ENCODE results near the gene USHBP1.

DNA sequence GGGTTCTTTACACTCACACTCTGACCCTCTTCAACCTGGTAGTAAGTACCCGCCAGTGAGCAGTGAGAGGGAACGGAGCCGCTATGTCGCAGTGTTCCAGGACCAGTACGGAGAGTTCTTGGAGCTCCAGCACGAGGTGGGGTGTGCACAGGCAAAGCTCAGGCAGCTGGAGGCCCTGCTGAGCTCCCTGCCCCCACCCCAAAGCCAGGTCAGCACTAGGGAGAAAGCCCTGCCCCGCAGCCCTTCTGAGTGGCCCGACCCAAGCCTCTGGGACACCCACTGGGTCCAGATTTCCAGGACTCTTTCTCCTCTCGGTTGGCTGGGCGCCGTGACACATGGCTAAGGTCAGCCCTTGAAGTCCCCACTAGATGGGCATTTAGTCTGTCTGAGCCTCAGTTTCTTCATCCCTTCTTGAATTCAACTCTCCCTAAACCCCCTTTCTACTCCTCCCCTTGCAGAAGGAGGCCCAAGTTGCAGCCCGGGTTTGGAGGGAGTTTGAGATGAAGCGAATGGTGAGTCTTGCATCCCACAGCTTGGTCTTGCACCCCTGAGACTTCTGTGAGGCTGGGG lies 36.7 kb downstream of the USHBP1 start:
- no peak for TF ChIP-seq EZH2 (IDR thresholded peaks at IDR 0.05; ENCODE audit: low read length, missing control alignments)
- TF ChIP-seq, protein P1, sequence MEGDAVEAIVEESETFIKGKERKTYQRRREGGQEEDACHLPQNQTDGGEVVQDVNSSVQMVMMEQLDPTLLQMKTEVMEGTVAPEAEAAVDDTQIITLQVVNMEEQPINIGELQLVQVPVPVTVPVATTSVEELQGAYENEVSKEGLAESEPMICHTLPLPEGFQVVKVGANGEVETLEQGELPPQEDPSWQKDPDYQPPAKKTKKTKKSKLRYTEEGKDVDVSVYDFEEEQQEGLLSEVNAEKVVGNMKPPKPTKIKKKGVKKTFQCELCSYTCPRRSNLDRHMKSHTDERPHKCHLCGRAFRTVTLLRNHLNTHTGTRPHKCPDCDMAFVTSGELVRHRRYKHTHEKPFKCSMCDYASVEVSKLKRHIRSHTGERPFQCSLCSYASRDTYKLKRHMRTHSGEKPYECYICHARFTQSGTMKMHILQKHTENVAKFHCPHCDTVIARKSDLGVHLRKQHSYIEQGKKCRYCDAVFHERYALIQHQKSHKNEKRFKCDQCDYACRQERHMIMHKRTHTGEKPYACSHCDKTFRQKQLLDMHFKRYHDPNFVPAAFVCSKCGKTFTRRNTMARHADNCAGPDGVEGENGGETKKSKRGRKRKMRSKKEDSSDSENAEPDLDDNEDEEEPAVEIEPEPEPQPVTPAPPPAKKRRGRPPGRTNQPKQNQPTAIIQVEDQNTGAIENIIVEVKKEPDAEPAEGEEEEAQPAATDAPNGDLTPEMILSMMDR (conservative IDR thresholded peaks at IDR 0.05 in 1 of 2, IDR thresholded peaks at IDR 0.05 in 1 of 2; ENCODE audit: low read depth in 1 of 2, low read length in 2 of 2) = no peak

Data from fibroblast of lung (primary cell).